ENCODE measurements around the gene CALML5.

Gene CALML5

GRCh38 chr10:5500910-5501309 lies 1.5 kb upstream of the CALML5 start:
- TF ChIP-seq, protein P1, sequence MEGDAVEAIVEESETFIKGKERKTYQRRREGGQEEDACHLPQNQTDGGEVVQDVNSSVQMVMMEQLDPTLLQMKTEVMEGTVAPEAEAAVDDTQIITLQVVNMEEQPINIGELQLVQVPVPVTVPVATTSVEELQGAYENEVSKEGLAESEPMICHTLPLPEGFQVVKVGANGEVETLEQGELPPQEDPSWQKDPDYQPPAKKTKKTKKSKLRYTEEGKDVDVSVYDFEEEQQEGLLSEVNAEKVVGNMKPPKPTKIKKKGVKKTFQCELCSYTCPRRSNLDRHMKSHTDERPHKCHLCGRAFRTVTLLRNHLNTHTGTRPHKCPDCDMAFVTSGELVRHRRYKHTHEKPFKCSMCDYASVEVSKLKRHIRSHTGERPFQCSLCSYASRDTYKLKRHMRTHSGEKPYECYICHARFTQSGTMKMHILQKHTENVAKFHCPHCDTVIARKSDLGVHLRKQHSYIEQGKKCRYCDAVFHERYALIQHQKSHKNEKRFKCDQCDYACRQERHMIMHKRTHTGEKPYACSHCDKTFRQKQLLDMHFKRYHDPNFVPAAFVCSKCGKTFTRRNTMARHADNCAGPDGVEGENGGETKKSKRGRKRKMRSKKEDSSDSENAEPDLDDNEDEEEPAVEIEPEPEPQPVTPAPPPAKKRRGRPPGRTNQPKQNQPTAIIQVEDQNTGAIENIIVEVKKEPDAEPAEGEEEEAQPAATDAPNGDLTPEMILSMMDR (IDR thresholded peaks at IDR 0.05; ENCODE audit: low read depth, low read length): no peak
- DNase-seq (ENCODE audit: low read depth in 2 of 2): no peak

GRCh38 chr10:5500162-5500670 lies 846 bp upstream of the CALML5 start:
- no peak overlapping the region for H3K4me3 ChIP-seq (replicated peaks in 1 of 2; ENCODE audit: low read depth in 2 of 2, low read length in 2 of 2)
- DNase-seq (ENCODE audit: low read depth in 2 of 2): no peak
- TF ChIP-seq, protein P1 (IDR thresholded peaks at IDR 0.05; ENCODE audit: low read depth, low read length): no peak

More at GRCh38 chr10:5500910-5501309, 1.5 kb upstream of the CALML5 start:
- no peak overlapping the region for H3K4me3 ChIP-seq (replicated peaks in 1 of 2; ENCODE audit: low read depth in 2 of 2, low read length in 2 of 2)

DNA sequence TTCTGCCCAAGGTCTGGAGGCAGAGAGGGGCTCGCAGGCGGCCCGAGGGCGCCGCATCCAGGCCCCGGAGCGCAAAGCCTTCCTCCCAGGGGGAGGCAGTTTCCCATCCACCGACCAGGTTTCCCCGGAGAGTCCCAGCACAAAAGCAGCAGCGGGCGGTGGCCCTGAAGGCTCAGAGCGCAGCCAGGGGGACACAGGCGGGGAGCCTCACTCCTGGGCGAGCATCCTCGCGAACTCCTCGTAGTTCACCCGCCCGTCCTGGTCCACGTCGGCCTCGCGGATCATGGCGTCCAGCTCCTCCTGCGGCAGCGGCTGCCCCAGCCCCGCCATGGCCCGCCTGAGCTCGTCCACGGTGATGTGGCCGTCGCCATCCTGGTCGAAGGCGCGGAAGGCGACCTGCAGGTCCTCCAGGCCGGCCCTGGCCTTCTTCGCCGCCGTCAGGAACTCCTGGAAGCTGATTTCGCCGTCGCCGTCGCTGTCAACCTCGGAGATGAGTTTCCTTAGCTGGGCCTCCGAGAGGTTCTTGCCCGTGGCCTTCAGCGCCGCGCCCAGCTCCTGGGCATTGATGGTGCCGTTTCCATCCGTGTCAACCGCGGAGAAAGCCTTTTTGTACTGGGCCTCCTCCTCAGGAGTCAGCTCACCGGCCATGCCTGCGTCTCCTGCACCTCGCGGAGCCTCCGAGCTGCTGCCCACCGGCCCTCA lies 428 bp downstream of the CALML5 start:
- TF ChIP-seq, protein P1 (IDR thresholded peaks at IDR 0.05; ENCODE audit: low read depth, low read length): no peak
- no peak overlapping the region for H3K4me3 ChIP-seq (replicated peaks in 1 of 2; ENCODE audit: low read depth in 2 of 2, low read length in 2 of 2)
- no peak for DNase-seq (ENCODE audit: low read depth in 2 of 2)

DNA sequence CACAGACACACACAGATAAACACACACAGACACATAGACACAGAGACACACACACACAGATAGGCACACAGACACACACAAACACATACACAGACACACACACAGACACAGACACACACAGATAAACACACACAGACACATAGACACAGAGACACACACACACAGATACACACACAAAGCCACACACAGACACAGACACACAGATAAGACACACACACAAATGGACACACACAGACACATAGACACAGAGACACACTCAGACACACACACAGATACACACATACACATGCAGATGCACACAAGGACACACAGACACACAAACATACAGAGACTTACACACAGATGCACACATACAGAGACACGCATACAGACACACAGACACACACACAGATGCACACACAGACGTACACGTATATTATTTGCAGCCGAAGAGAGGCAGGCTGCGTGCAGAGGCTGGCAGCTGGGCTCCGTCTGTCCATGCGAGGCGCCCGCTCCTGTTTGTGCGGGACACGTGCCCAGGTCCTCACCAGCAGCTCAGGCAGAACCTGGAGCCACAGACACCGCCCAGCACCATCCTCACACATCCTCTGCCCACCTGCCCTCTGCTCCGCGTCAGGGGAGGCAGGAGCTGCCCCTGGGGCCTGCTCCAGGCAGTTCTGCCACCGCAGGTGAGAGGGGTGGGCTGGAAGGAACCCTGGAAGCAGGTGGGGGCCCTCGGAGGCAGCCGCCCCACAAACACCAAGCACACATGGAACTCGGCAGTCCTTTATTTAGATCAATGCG lies 1.2 kb downstream of the CALML5 start:
- H3K4me3 ChIP-seq (replicated peaks in 1 of 2; ENCODE audit: low read depth in 2 of 2, low read length in 2 of 2): no peak overlapping the region
- no peak for DNase-seq (ENCODE audit: low read depth in 2 of 2)
- TF ChIP-seq, protein P1 (IDR thresholded peaks at IDR 0.05; ENCODE audit: low read depth, low read length): no peak

GRCh38 chr10:5497289-5497688 lies 2.1 kb downstream of the CALML5 start:
- no peak overlapping the region for H3K4me3 ChIP-seq (replicated peaks in 1 of 2; ENCODE audit: low read depth in 2 of 2, low read length in 2 of 2)
- TF ChIP-seq, protein P1 (IDR thresholded peaks at IDR 0.05; ENCODE audit: low read depth, low read length): no peak

GRCh38 chr10:5496261-5497250 lies 2.8 kb downstream of the CALML5 start:
- no peak for DNase-seq (ENCODE audit: low read depth in 2 of 2)
- H3K4me3 ChIP-seq (replicated peaks in 1 of 2; ENCODE audit: low read depth in 2 of 2, low read length in 2 of 2): no peak overlapping the region
- TF ChIP-seq, protein P1 (IDR thresholded peaks at IDR 0.05; ENCODE audit: low read depth, low read length): no peak

More at GRCh38 chr10:5497289-5497688, 2.1 kb downstream of the CALML5 start:
- no peak for DNase-seq (ENCODE audit: low read depth in 2 of 2)
